CD14-positive monocyte (primary cell): ENCODE results near the gene KRT6B. TPM values are rescaled to one million over a fixed set of nuclear protein-coding genes. Genes with fewer than 3 reads are reported as not detected.

Source experiments
- DNase-seq, 3 donors: peaks; one replicate each; pipeline ENCODE4 v3.0.0-alpha.2; 2011 to 2022
- H2AFZ ChIP-seq: 2 replicates; pipeline ENCODE4 v1.6.0; 2012; ENCODE audit warnings: mild to moderate bottlenecking, low read depth, low read length, inconsistent platforms; ENCODE audit not compliant: insufficient read depth, poor library complexity, severe bottlenecking
- H3K27ac ChIP-seq, 2 donors: 1 replicate in 1 of 2; 2 replicates in 1 of 2; pipeline ENCODE4 v1.5.1; 2012 to 2013; ENCODE audit warnings: low read length in 2 of 2, control low read depth in 1 of 2, inconsistent platforms in 1 of 2, low read depth in 1 of 2, mild to moderate bottlenecking in 1 of 2
- H3K27me3 ChIP-seq, 2 donors: one replicate each; pipeline versions ENCODE4 v1.6.0 to v1.6.1; 2011 to 2013; ENCODE audit warnings: low read length in 2 of 2; ENCODE audit not compliant: control insufficient read depth in 2 of 2, insufficient read depth in 2 of 2
- H3K36me3 ChIP-seq, 2 donors: replicated peaks in 1 of 2; 1 replicate in 1 of 2; 2 replicates in 1 of 2; pipeline versions ENCODE4 v1.5.1 to v1.6.1; 2012 to 2013; ENCODE audit warnings: low read length in 2 of 2, control low read depth in 1 of 2, inconsistent platforms in 1 of 2, mild to moderate bottlenecking in 1 of 2; ENCODE audit not compliant: insufficient read depth in 2 of 2, control insufficient read depth in 1 of 2
- H3K4me1 ChIP-seq, 2 donors: 1 replicate in 1 of 2; 2 replicates in 1 of 2; pipeline versions ENCODE4 v1.5.1 to v1.6.1; 2012 to 2013; ENCODE audit warnings: low read length in 2 of 2, control low read depth in 1 of 2, inconsistent platforms in 1 of 2, mild to moderate bottlenecking in 1 of 2, moderate library complexity in 1 of 2; ENCODE audit not compliant: insufficient read depth in 2 of 2, control insufficient read depth in 1 of 2
- H3K4me2 ChIP-seq: replicated peaks from 2 replicates; pipeline ENCODE3; 2012; ENCODE audit warnings: low read length, moderate library complexity, mild to moderate bottlenecking; ENCODE audit not compliant: poor library complexity, severe bottlenecking; ENCODE audit errors: extremely low read depth
- H3K4me3 ChIP-seq, 3 experiments: fragments of 200-600 bp in 1 of 3; sonication (generic) in 1 of 3; replicated peaks in 1 of 3; 1 replicate in 2 of 3; 2 replicates in 1 of 3; pipeline ENCODE4 v1.5.1; 2011 to 2013; ENCODE audit warnings: low read length in 3 of 3, mild to moderate bottlenecking in 3 of 3, control low read depth in 2 of 3, low read depth in 2 of 3, inconsistent platforms in 1 of 3, moderate library complexity in 1 of 3
- H3K79me2 ChIP-seq: 2 replicates; pipeline ENCODE4 v1.6.0; 2012; ENCODE audit warnings: mild to moderate bottlenecking, control low read depth, inconsistent platforms, low read length, moderate library complexity; ENCODE audit not compliant: insufficient read depth
- H3K9ac ChIP-seq: 2 replicates; pipeline ENCODE4 v1.6.0; 2017; ENCODE audit warnings: low read length, mild to moderate bottlenecking; ENCODE audit not compliant: insufficient read depth, poor library complexity, severe bottlenecking
- H3K9me3 ChIP-seq, 2 donors: replicated peaks in 1 of 2; 1 replicate in 1 of 2; 2 replicates in 1 of 2; pipeline versions ENCODE4 v1.5.1 to v1.6.1; 2012 to 2013; ENCODE audit warnings: low read length in 2 of 2, control low read depth in 1 of 2; ENCODE audit not compliant: control insufficient read depth in 1 of 2, insufficient read depth in 1 of 2
- H4K20me1 ChIP-seq: 2 replicates; pipeline ENCODE4 v1.6.0; 2012; ENCODE audit warnings: mild to moderate bottlenecking, low read length, control low read depth, moderate library complexity; ENCODE audit not compliant: insufficient read depth
- H3K27ac Mint-ChIP-seq, 7 donors: one replicate each; pipeline ENCODE4 v1.8.0; 2020; ENCODE audit warnings: mild to moderate bottlenecking in 7 of 7, mixed read lengths in 7 of 7, moderate library complexity in 6 of 7, inconsistent platforms in 2 of 7
- H3K27me3 Mint-ChIP-seq, 3 donors: one replicate each; pipeline ENCODE4 v1.8.0; 2021 to 2022; ENCODE audit warnings: low read depth in 3 of 3, mild to moderate bottlenecking in 3 of 3, mixed read lengths in 3 of 3, moderate library complexity in 3 of 3, inconsistent platforms in 1 of 3
- H3K36me3 Mint-ChIP-seq, 2 donors: one replicate each; pipeline ENCODE4 v1.8.0; 2020; ENCODE audit warnings: mixed read lengths in 2 of 2, inconsistent platforms in 1 of 2, mild to moderate bottlenecking in 1 of 2
- H3K4me1 Mint-ChIP-seq: one replicate; pipeline ENCODE4 v1.8.0; 2020; ENCODE audit warnings: mild to moderate bottlenecking, mixed read lengths
- H3K4me3 Mint-ChIP-seq, 2 donors: one replicate each; pipeline ENCODE4 v1.8.0; 2020; ENCODE audit warnings: mild to moderate bottlenecking in 2 of 2, mixed read lengths in 2 of 2, moderate library complexity in 1 of 2
- H3K9me3 Mint-ChIP-seq, 7 donors: one replicate each; pipeline ENCODE4 v1.8.0; 2020 to 2022; ENCODE audit warnings: mixed read lengths in 7 of 7, mild to moderate bottlenecking in 6 of 7, moderate library complexity in 6 of 7, inconsistent platforms in 2 of 7
- WGBS: methylation state at CpG from one replicate; pipeline ENCODE4 v1.1.5; 2013; ENCODE audit warnings: missing lambda C conversion rate; ENCODE audit not compliant: insufficient coverage; 5-methylcytosine and 5-hydroxymethylcytosine counted together
- intact Hi-C, 2 donors: fragments of 100-400 bp; cut with micrococcal nuclease; formaldehyde crosslinking; loops; one replicate each; pipeline versions ENCODE4 v1.15.0 to v1.15.1; 2023
- polyA plus RNA-seq, 3 donors: library from polyadenylated mRNA; depleted of rRNA in 1 of 3; unstranded in 2 of 3; stranded (reverse) in 1 of 3; fragments of 300-500 nt in 2 of 3; fragments of >200 nt in 1 of 3; fragmentation: Illumina TruSeq in 2 of 3; gene quantifications; 1 replicate in 2 of 3; 2 replicates in 1 of 3; pipeline ENCODE4 v1.2.3, GENCODE V29; 2012 to 2021
- TF ChIP-seq, protein P1 (sequence below): fragments of 200-600 bp; IDR thresholded peaks from one replicate; pipeline ENCODE4 v1.8.0; 2022; ENCODE audit warnings: antibody characterized with exemption, mild to moderate bottlenecking

KRT6B gene
- polyA plus RNA-seq, 3 donors = not detected

DNA sequence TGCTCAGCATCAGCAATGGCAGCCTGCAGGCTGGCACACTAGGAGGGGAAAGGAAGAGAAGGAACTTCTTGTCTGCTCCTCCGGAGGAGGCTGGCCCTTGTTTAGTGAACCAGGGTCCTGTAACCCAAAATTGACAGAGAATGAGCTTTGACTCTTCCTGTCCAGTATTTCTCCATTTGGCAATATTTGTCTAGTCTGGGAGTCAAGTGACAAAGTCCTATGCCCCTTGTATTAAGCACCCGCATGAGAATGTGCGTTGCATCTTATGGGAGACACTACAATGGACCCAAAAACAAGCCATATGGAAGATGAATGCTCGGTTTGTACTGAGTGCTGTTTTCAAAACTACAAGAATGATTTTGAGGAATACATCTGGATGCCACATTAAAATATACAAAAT lies 17.9 kb upstream of the KRT6B start:
- Mint-ChIP-seq H3K4me3 (no peak overlapping the region), H3K9me3 (no peaks in the 10 kb centered on the region), H3K27ac (no peak overlapping the region), H3K27me3 (peaks cover 0 to 13% (median 6%) of the 10 kb centered on the region in 3 donors), H3K36me3 (no peaks in the 10 kb centered on the region), H3K4me1 (no peaks in the 10 kb centered on the region)
- TF ChIP-seq, protein P1, sequence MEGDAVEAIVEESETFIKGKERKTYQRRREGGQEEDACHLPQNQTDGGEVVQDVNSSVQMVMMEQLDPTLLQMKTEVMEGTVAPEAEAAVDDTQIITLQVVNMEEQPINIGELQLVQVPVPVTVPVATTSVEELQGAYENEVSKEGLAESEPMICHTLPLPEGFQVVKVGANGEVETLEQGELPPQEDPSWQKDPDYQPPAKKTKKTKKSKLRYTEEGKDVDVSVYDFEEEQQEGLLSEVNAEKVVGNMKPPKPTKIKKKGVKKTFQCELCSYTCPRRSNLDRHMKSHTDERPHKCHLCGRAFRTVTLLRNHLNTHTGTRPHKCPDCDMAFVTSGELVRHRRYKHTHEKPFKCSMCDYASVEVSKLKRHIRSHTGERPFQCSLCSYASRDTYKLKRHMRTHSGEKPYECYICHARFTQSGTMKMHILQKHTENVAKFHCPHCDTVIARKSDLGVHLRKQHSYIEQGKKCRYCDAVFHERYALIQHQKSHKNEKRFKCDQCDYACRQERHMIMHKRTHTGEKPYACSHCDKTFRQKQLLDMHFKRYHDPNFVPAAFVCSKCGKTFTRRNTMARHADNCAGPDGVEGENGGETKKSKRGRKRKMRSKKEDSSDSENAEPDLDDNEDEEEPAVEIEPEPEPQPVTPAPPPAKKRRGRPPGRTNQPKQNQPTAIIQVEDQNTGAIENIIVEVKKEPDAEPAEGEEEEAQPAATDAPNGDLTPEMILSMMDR = no peak
- Histone ChIP-seq H3K4me1 (no peaks in the 10 kb centered on the region), H3K27ac (no peak overlapping the region), H3K9me3 (no peaks in the 10 kb centered on the region), H3K9ac (no peak overlapping the region), H3K79me2 (no peaks in the 10 kb centered on the region), H3K36me3 (no peaks in the 10 kb centered on the region), H3K4me2 (no peak overlapping the region), H2AFZ (no peak overlapping the region), H3K4me3 (no peak overlapping the region), H3K27me3 (no peaks in the 10 kb centered on the region), H4K20me1 (no peaks in the 10 kb centered on the region)
- 83% methylated on average over 3 of the region's 4 CpGs for WGBS
- DNase-seq = no peak
- intact Hi-C loops = no loop called here

DNA sequence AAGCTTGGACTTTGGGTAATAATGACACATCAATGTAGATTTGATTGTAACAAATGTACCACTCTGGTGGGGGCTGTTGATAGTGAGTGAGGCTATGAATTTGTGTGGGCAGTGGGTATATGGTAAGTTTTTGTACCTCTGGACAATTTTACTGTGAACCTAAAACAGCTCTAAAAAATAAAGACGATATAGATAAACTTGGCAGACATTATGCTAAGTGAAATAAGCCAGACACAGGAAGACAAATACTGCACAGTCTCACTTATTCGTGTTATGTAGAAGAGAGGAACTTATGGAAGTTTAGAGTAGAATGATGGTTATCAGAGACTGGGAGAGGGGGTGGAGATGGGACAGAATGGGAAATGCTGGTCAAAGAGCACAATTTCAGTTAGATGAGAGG lies 13.0 kb upstream of the KRT6B start:
- no peak overlapping the region for H3K9ac ChIP-seq
- 100% methylated on average over 1 of the region's 2 CpGs for WGBS

More for the DNA sequence above, 13.0 kb upstream of the KRT6B start:
- peaks cover 4 to 26% (median 8%) of the 10 kb centered on the region in 3 donors for H3K27me3 Mint-ChIP-seq
- H2AFZ ChIP-seq = no peak overlapping the region
- no peaks in the 10 kb centered on the region for H4K20me1 ChIP-seq
- no peak overlapping the region for H3K4me3 Mint-ChIP-seq
- H3K27me3 ChIP-seq = peaks cover 3% of the 10 kb centered on the region in 2 donors
- no peak overlapping the region for H3K4me3 ChIP-seq
- H3K36me3 Mint-ChIP-seq = no peaks in the 10 kb centered on the region
- H3K4me2 ChIP-seq = no peak overlapping the region
- no peak for DNase-seq
- no peaks in the 10 kb centered on the region for H3K9me3 ChIP-seq
- no peaks in the 10 kb centered on the region for H3K4me1 ChIP-seq
- intact Hi-C loops = no loop called here
- no peaks in the 10 kb centered on the region for H3K4me1 Mint-ChIP-seq
- H3K27ac Mint-ChIP-seq = no peak overlapping the region
- H3K27ac ChIP-seq = no peak overlapping the region
- H3K36me3 ChIP-seq = no peaks in the 10 kb centered on the region
- H3K9me3 Mint-ChIP-seq = peaks cover 0 to 1% (median 0%) of the 10 kb centered on the region in 7 donors
- TF ChIP-seq, protein P1 = no peak
- H3K79me2 ChIP-seq = no peaks in the 10 kb centered on the region
